T47D (cell line): ENCODE results near the gene TNFSF13B.

Experiments used
- DNase-seq, 2 experiments: peaks; one replicate each; pipeline versions ENCODE4 v3.0.0 to v3.0.0-alpha.2; 2011 to 2012; ENCODE audit warnings: low read depth in 1 of 2, low spot score in 1 of 2
- JUND ChIP-seq: IDR thresholded peaks from 2 replicates; pipeline ENCODE4 v1.6.1; 2012; ENCODE audit warnings: low read depth
- in situ Hi-C: cut with HindIII; loops from 2 replicates; pipeline ENCODE4 v1.10.0; 2016; ENCODE audit warnings: low sequenced_read_pairs, low pct_unique_long_range_greater_than_20kb

The TNFSF13B gene

GRCh38 chr13:108332791-108333190, 63.3 kb downstream of the TNFSF13B start:
- TF ChIP-seq JUND = no peak
- in situ Hi-C loops = no loop called here
- DNase-seq = no peak

- TF ChIP-seq JUND = no peak
- in situ Hi-C loops = no loop called here
- peak in 1 of 2 experiments; percentile 67 for DNase-seq
Measured at GRCh38 chr13:108342369-108343289, 73.1 kb downstream of the TNFSF13B start.

DNA sequence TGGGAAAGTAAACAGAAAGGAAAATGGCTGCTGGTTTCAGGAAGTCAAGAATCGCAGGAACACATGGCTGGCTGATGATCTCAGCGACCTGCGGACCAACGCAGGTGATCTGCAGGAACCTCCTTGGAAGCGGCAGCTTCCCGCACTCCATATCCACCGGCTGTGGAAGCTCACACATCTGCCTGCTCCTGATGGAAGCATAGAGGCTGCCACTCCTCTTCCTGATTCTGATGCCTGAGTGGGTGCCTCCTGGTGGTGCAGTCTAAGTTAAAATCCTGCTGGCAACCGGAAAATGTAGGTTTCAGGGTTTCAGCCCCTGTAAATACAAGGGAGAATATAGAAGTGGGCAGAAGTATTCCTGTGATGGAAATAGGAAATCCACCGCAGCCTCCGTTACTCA, 75.5 kb downstream of the TNFSF13B start:
- no peak for TF ChIP-seq JUND
- DNase-seq = no peak
- in situ Hi-C loops = no loop called here

DNA sequence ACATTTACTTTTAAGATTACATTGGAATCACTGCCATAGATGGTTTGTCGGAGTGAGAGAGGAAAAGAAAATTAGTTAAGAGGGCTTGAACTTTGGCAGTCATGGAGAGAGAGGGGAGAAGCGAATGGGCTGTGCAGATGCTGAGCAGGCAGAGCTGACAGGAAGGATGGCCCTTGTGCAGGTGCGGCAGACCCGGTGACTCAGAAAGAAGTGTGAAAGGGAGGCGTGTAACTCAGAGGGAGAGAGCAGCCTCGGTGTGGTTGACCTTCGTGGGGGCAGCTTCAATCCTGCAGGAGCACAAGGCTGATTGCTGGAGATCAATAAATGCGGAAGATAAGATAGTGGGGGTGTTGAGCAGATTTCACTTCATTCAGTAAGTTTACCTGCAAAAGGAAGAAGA, 76.9 kb downstream of the TNFSF13B start:
- DNase-seq = no peak
- no peak for TF ChIP-seq JUND
- in situ Hi-C loops = no loop called here

DNA sequence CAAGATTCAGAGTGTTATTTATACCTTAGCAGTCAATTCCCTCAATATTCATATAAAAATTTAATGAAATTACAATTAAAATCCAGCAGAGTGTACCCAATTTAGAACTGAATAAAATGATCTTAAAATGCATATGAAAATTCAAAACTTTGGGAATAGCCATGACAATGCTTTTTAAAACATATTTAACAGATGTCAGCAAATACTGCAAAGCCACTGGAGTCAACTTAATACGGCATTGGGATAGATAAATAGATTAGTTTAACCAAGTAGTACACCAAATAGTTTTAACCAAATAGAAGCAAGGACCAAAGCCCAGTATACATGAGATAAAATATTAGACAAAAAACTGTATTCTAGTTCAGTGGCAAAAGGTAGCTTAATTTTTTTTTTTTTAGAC, 79.8 kb downstream of the TNFSF13B start:
- in situ Hi-C loops = no loop called here
- no peak for TF ChIP-seq JUND
- DNase-seq = no peak

GRCh38 chr13:108350579-108350978, 81.1 kb downstream of the TNFSF13B start:
- TF ChIP-seq JUND = no peak
- no peak for DNase-seq
- in situ Hi-C loops = no loop called here

GRCh38 chr13:108352599-108352998, 83.1 kb downstream of the TNFSF13B start:
- no peak for TF ChIP-seq JUND
- DNase-seq = no peak
- in situ Hi-C loops = no loop called here

GRCh38 chr13:108357228-108357627, 87.7 kb downstream of the TNFSF13B start:
- in situ Hi-C loops = no loop called here
- no peak for DNase-seq
- TF ChIP-seq JUND = no peak
